Measurements from ENCODE around the gene MED13L. TPM values are rescaled to one million over a fixed set of nuclear protein-coding genes. Genes with fewer than 3 reads are reported as not detected.

MED13L gene
- total RNA-seq, 1 donor from 2014 or later = 117 TPM

DNA sequence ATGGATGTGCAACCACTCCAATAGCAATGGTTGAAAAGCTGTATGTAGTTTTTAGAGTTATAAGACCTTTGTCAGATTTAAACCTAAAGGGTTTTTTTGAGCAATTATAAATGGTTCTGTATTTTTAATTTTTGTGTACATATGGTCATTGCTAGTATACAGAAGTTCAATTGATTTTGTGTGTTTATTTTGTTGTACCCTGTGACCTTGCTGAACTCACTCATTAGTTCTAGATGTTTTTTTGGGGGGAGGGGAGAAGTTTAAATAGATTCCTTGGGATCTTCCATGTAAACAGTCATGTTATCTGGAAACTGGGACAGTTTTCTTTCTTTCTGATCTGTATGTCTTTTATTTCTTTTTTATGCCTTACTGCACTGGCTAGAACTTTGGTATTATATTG, 87.8 kb downstream of the MED13L start:
- Histone ChIP-seq H3K9me3 (no peaks in the 10 kb centered on the region), H3K36me3 (no peaks in the 10 kb centered on the region), H3K27me3 (no peaks in the 10 kb centered on the region), H3K4me1 (peaks cover 0 to 40% of the 10 kb centered on the region in 2 donors), H3K27ac (no peak overlapping the region), H3K4me3 (no peak overlapping the region)
- intact Hi-C loops (cut with DNase I) = no loop called here
- TF ChIP-seq, protein P1, sequence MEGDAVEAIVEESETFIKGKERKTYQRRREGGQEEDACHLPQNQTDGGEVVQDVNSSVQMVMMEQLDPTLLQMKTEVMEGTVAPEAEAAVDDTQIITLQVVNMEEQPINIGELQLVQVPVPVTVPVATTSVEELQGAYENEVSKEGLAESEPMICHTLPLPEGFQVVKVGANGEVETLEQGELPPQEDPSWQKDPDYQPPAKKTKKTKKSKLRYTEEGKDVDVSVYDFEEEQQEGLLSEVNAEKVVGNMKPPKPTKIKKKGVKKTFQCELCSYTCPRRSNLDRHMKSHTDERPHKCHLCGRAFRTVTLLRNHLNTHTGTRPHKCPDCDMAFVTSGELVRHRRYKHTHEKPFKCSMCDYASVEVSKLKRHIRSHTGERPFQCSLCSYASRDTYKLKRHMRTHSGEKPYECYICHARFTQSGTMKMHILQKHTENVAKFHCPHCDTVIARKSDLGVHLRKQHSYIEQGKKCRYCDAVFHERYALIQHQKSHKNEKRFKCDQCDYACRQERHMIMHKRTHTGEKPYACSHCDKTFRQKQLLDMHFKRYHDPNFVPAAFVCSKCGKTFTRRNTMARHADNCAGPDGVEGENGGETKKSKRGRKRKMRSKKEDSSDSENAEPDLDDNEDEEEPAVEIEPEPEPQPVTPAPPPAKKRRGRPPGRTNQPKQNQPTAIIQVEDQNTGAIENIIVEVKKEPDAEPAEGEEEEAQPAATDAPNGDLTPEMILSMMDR (IDR thresholded peaks at IDR 0.05) = no peak
- no peak for DNase-seq (ENCODE audit: low spot score in 2 of 2)

DNA sequence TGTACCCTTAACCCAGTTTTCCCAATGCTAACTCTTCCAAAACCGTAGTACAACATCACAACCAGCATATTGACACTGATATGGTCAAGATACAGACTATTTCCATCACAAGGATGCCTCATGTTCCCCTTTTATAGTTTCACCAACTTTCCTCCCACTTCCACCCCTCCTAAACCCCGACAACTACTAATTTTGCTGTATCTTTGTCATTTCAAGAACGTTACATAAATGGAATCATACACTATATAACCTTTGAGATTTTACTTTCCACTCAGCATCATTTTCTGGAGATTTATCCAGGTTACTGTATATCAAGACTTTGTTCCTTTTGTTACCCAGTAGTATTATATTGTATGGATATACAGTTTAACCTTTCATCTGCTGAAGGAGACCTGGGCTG, 88.9 kb downstream of the MED13L start:
- no peak overlapping the region for H3K4me3 ChIP-seq
- intact Hi-C loops (cut with DNase I) = no loop called here
- no peak for DNase-seq (ENCODE audit: low spot score in 2 of 2)
- H3K9me3 ChIP-seq = no peaks in the 10 kb centered on the region
- H3K36me3 ChIP-seq = no peaks in the 10 kb centered on the region
- TF ChIP-seq, protein P1 (IDR thresholded peaks at IDR 0.05) = no peak
- H3K4me1 ChIP-seq = peaks cover 0 to 46% of the 10 kb centered on the region in 2 donors
- H3K27me3 ChIP-seq = no peaks in the 10 kb centered on the region
- H3K27ac ChIP-seq = no peak overlapping the region

DNA sequence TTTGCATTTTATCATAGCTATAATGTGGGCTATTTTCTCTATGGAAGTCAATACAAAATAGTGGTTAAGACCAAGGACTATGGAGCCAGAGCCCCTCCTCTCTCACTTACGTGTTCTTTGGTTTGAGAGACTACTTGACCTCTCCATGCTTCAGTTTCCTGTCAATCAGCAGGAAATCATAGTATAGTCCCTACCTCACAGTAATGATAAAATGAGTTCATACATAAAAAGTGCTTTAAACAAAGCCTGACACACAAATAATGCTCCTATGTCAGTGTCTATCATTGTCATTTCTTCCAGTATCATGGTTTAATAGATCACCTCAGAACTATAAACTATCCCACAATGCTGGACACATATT, 90.4 kb downstream of the MED13L start:
- intact Hi-C loops (cut with DNase I) = no loop called here
- Histone ChIP-seq H3K9me3 (no peaks in the 10 kb centered on the region), H3K27me3 (no peaks in the 10 kb centered on the region), H3K36me3 (no peaks in the 10 kb centered on the region), H3K4me3 (no peak overlapping the region), H3K27ac (no peak overlapping the region), H3K4me1 (peaks cover 0 to 51% of the 10 kb centered on the region in 2 donors)
- TF ChIP-seq, protein P1 (IDR thresholded peaks at IDR 0.05) = no peak
- DNase-seq (ENCODE audit: low spot score in 2 of 2) = no peak

DNA sequence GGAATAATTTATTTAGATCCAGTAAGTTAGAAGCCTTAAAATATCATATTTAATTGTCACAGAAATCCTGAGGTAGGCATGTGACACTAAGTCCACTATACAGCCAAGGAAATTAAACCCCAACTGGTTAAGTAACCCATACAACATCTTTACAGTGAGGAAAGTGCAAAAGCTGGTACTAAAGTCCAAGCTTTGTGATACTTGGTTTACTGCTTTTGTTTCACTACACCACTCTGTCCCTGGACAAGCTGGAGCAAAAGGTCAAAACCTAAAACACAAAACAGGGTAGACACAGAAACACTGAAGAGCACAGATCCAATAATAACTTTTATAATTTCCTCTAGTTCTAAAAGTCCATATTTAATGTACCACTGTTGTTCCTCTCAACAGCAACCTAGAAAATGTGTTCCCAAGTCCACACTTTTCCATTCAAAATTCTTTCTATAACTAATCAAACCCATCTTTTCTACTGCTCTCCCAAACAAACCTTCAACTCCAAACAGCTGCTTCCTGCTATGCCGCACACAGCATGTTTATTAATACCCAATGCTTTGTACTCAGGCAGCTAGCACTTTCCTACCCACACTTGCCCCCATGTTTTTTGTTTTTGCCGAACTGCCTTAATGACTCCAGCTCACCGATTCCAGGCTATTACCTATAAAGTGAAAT, 90.9 kb downstream of the MED13L start:
- Histone ChIP-seq H3K4me1 (peaks cover 0 to 51% of the 10 kb centered on the region in 2 donors), H3K4me3 (no peak overlapping the region), H3K36me3 (no peaks in the 10 kb centered on the region), H3K27ac (no peak overlapping the region), H3K27me3 (no peaks in the 10 kb centered on the region), H3K9me3 (no peaks in the 10 kb centered on the region)
- TF ChIP-seq, protein P1 (IDR thresholded peaks at IDR 0.05) = no peak
- intact Hi-C loops (cut with DNase I) = no loop called here
- DNase-seq (ENCODE audit: low spot score in 2 of 2) = no peak

DNA sequence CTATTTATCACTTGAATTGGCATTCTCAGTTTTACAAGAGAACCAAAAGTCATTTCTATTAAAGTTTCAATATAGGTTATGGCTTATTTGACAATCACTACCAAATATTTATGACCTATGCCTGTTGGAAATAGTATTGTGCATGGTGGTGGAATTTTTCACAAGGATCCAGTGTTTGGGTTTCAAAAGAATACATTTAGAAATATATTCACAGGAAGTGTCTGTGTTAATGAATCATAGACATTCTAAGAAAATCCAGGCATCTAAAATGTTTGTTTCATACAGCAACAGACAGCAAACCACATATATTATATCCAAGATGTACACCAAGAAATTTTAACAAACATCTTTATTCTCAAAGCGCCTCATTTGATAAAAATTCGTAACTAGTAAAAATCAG, 92.7 kb downstream of the MED13L start:
- peaks cover 0 to 43% of the 10 kb centered on the region in 2 donors for H3K4me1 ChIP-seq

More for the DNA sequence above, 92.7 kb downstream of the MED13L start:
- H3K36me3 ChIP-seq = no peaks in the 10 kb centered on the region
- intact Hi-C loops (cut with DNase I) = no loop called here
- H3K9me3 ChIP-seq = no peaks in the 10 kb centered on the region
- no peak overlapping the region for H3K27ac ChIP-seq
- H3K4me3 ChIP-seq = no peak overlapping the region
- DNase-seq (ENCODE audit: low spot score in 2 of 2) = no peak
- TF ChIP-seq, protein P1 (IDR thresholded peaks at IDR 0.05) = no peak
- H3K27me3 ChIP-seq = no peaks in the 10 kb centered on the region

All from ascending aorta (tissue), 2 donors.